GM19468 (cell line): ENCODE results near the gene STBD1.
"Not testable (repeated sequence)": the region's sequence is repeated elsewhere in the genome, so short reads cannot be mapped to it uniquely, and the experiment has no call there.

Experiments used
- ATAC-seq: cut with Tn5 transposase; IDR thresholded peaks from one replicate; pipeline ENCODE4 v1.9.1; 2021; ENCODE audit warnings: mild to moderate bottlenecking, moderate library complexity, moderate number of reproducible peaks; ENCODE audit not compliant: unreplicated experiment; ENCODE audit errors: extremely low read depth

The STBD1 gene

DNA sequence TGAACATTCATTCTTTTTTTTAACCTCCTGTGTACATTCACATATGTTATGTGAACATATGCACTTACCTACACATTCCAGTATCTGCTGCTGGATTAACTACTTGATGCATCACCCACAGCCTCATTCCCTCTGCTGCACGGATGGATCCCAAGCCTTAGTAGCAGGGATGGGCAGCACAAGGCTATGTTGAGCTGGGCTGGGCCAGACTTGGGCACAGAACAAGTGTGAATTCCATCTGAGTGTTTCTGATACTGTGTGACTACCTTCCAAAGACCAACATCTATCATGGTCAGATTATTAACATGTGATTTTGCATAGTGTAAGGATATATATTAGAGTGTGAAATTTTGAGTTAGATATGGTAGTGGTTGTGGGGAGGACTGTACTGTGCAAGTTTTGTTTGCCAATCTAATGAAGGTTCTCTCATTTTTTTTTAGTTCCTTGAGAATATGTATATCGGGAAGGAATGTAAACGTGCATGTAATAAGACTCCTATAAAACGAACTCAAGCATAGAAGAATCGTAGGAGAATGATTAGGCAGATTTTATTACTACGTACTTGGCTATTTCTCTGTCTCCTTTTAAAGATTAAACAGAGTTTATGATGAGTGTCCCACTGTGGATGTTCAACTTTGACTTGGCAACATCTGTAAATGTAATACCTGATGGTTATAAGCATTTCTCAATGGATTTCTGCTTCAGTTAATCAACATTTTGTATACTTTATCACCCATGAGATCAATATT is 23.4 kb upstream of the STBD1 start:
- no peak for ATAC-seq

DNA sequence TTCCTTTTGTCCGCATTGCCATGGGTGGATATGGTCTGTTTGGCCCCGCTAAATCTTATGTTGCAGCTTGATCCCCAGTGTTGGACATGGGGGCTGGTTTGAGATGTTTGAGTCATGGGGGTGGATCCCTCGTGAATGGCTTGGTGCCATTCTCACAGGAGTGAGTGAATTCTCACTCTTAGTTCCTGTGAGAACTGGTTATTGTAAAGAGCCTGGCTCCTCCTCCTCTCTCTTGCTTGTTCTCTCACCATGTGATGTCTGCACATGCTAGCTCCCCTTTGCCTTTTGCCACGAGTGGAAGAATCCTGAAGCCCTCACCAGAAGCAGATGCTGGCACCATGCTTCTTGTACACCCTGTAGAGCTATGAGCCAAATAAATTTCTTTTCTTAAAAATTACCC is 22.6 kb upstream of the STBD1 start:
- ATAC-seq = no peak

DNA sequence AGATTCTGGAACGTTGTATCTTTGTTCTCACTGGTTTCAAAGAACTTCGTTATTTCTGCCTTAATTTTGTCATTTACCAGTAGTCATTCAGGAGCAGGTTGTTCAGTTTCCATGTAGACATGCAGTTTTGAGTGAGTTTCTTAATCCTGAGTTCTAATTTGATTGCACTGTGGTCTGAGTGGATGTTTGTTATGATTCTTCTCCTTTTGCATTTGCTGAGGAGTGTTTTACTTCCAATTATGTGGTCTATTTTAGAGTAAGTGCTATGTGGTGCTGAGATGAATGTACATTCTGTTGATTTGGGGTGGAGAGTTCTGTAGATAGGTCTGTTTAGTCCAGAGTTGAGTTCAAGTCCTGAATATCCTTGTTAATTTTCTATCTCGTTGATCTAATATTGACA is 18.7 kb upstream of the STBD1 start:
- ATAC-seq = not testable (repeated sequence)

DNA sequence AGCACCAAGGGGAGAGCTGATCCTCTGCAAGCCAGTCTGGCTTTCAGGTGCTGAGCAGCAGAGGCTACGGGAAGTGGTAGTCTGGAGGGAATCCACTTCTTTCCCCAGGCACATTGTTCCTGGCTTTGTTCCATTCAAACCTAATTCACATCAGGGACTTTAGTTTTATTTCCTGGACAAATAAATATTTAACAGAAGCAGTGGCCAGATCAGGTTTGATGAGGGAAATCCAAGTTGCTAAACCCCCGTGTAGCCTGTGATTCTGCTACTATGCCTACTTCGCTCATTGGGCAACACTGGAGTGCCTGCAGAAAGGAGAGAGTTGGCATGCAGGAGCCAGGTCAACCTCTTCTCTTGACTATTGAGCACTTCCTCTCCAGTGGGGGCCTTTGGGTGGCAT is 13.8 kb upstream of the STBD1 start:
- no peak for ATAC-seq

DNA sequence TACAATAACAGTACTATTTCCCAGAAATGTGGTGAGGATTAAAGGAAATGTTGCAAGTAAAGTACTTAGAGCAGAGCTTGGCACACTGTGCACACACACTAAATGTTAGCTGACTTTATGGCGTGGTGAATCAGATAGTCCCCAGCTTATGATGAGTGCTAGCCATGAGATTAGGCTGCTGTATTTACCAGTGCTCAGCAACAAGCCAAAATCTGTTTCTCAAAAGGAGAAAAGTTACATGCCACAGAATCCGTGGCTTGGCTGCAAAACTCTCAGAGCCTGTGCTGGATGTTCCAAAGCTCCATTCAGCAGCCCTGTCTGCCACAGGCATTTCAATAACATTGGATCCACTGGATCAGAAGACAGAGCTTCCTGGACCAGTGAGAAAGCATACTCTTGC is 12.8 kb upstream of the STBD1 start:
- ATAC-seq = no peak

DNA sequence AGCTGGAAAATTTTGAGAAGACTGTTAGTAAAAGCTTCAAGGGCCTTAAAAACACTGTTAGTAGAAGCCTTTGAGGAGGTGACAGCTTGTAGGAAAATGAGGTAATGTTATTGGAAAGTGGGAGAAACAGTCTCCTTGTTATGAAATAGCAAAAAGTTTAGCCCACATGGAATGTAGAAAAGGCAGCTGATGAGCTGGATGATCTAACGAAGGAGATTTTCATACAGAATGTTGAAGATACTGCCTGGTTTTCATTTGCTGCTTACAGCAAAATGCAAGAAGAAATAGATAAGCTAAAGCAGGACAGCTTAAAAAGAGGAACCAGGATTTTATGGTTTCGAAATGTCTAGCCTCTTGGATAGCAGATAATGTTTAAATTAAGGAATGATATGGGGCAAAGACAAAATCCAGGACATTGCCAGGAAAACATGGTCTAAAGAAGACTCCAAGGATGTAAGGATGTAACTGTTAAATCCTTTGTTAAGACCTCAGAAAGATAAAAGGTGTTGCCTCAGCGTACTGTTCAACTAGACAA is 10.2 kb upstream of the STBD1 start:
- ATAC-seq = no peak

DNA sequence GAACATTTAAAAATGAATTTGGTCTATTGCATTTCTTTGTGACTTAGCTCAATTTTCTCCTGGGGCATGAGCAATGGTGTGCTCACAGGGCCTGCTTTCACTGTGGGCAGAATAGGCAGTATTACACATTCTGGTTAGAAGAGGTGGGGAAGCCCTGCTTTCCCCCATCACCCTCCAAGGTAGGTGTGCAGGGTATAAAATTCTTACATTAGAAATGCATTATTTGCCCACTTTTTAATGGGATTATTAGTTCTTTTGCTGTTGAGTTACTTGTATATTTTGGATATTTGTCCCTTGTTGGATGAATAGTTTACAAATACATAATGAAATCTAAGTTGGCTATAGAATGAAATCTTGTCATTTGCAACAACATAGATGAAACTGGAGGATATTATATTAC is 8.3 kb upstream of the STBD1 start:
- ATAC-seq = no peak

DNA sequence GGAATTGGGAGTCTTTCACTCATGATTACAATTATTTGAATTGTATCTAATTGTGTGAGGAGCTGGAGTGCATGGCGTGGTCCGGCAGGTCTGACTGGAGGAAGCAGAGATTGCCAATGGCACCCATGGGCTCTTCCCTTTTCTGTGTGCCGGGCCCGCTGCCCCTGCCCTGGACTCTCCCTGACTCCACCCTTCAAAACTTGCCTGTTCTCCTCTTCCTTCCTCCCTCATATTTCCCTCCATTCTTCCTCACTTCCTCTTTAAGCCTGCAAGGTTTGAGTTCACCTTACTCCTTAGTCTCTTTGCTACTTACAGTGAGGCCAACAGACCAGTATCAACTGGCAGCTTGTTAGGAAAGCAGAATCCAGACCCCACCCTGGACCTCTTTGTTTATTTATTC is 6.5 kb upstream of the STBD1 start:
- ATAC-seq = no peak

DNA sequence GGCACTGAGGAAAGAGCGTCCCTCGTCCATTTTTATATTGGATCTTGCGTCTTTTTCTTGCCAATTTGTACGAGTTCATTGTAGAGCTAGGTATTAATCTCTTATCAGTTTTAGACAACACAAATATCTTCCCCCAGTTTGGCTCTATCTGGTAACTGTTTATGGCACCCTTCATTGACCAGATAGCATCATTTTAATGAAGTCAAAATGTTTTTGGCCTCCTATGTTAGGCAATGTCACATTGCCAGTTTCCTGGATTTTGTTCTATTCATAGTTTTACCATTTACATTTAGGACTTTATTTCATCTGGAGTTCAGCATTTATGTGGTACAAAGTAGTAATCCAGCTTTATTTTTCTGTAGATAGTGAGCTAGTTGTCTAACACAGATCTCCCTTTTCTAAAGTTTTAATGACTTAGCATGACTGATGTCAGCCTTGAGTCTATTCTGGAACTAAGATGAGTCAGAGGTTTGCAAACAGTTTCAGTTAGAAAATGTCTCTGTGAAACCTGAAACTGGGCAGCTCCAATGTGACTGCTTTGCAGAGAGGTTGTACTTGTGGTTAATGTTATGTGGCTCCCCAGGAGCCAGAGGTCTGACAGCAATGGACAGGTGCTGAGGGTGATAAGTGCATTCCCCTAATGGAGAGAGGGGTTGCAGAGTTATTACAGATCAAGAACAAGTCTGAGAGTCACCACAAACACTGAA is 5.3 kb upstream of the STBD1 start:
- ATAC-seq = peak; percentile 100

DNA sequence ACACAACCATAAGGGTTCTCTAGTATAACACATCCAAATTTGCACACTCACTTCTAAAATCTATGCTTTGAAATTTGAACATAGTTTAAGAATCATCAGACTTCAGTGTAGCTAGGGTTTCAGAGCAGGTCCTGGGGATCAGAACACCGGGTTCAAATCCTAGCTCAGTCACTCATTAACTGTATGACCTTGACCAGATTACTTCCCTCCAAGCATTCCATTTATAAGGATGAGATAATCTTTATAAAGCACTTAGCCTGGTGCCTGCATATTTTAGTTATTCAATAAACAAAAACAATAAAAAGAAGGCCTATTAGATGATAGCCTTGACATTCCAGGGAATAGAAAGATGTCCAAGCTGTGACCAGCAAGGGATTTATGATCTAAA is 4.8 kb upstream of the STBD1 start:
- ATAC-seq = no peak

DNA sequence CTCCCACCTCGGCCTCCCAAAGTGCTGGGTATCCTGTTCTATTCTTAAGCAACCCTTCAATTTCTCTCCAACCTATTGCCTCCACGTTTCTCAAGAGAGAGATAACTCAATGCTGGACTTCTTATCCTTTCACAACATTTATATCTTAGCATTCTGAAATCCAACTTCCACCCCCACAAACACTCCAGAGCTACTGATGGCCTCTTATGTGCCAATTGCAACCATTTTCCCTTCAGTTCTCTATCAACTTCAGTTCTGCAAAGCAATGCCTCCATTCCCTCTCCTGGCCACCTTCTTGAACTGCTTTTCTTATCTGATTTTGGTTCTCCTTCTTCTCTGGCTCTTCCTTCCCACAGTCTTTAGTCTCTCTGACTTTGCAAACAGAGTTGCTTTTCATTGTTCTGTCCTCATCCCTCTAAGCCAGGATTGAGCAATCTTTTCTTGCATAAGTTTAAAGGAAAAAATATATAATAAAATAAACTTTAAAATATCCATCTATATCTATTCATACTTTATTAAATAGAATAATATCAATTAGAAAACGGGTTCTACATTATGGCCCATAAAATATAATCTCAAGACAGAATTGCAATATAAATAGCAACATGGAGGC is 3.6 kb upstream of the STBD1 start:
- ATAC-seq = no peak

DNA sequence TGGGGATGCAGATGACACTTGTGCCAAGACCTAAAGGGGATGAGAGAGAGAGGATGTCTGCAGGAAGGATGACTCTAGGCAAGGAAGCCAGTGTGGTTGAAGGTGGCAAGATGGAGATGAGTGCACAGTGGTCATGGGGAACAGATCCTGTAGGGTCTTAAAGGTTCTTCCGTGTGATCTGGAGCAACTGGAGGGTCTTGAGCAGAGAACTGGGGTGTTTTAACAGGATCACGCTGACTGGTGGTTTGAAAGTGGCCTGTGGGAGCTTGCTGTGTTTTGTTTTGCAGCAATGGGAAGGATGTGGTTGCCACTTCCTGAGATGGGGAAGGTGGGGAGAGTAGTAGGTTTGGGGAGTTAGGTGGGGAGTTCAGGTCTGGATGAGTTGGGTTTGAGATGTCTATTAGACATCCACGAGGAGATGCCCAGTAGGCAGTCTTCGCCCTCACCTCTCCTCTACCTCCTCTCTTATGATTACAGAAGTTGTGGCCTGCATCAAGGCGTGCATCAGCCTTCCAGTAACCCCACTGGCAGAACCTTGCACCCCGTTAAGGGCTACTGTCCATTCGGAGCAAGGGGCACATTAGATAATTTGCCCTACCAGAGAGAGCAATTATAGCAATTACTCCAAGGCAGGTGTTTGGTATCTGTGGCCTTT is 1.4 kb upstream of the STBD1 start:
- ATAC-seq = no peak

DNA sequence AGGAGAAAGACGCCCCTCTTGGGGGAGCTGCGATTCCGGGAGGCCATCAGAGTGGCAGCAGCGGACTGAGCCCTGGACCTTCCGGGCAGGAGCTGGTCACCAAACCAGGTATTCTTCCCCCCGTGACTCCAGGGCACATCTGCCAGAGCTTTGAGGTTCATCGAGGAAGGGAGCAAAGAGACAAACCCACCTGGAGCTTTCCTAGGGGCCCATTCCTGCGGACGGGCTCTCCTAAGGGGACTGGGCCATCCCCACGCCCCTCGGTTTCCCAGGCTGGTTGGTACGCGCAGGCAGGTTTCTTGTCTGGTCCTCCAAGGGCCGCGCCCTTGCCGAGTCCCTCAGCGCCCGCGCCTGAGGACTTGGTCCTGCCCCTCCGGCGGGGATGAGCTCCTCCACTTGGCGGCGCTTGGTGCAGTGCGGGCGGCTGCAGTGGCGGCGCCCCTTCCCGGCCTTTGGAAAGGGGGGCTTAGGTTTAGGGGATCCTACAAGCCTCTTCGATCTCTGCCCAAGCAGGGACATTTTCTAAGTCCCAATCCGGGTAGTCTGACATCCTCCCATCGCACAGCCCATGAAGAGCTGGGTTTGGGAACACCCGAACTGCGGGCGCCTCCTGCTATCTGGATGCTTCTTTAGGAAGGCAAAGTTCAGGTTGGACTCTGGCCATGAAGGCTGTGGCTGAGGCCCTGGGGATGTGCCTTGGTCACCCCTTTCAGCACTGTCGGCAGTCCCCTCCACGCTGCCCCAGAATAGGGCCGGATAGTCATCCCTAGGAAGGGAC is 538 bp downstream of the STBD1 start:
- no peak for ATAC-seq

DNA sequence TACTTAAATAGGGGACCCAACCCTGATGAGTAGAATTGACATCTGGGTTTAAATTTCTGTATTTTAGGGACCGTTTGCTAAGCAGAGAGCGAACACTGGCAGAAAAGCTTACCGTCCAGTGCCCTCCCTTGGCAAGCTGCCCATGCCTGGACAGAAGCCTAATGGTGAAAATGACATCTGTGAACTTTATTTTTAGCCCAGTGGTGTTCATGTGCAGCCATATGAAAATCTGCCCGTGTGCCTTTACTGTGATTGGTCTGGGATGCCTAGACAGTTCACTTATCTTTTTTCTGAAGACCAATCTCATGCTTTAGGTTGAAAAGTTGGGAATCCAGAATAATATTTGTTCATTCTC is 1.1 kb downstream of the STBD1 start:
- ATAC-seq = no peak

DNA sequence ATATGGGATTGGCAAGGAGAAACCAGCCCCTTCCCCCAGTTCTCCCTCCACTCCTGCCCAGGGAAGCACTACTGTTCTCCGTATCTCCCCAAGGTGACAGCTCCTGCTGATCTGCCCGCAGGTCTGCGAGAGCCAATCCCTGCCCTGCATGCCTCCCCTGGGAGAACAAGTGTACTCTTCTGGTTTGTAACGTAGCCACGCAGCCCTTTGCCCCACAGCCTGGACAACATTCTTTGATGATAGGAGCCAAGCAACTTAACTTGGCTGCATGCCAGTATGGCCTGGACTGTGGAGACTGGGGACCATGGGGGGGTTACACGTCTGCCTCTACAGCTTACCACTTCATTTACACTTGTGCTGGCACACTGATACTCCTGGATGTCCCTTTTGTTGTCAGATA is 2.0 kb downstream of the STBD1 start:
- ATAC-seq = no peak

DNA sequence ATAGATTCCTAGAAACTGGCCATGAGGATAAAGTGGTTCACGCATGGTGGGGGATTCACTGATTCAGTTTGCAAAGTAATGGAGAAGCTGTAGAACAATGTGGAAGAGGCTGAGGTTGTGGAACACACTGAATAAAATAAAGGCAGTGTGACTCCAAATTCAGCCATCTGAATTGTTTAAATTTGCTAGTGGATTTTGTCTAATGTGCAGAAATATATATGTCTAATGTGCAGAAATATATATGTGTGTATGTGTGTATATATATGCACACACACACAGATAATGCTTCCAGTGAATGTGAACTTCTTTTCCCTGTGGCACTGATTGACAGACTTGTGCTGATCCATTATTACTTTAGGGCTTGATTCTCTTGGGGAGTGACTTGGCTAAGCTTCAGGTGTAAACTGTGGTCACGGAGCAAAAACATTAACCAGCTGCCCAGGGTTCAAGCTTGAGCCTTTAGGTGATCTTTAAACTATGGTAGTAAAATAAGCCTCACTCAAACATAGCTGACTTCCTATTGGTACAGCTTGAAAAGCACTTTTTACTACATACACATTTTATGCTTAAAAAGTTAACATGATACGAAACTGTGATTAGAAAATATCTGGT is 3.5 kb downstream of the STBD1 start:
- no peak for ATAC-seq

DNA sequence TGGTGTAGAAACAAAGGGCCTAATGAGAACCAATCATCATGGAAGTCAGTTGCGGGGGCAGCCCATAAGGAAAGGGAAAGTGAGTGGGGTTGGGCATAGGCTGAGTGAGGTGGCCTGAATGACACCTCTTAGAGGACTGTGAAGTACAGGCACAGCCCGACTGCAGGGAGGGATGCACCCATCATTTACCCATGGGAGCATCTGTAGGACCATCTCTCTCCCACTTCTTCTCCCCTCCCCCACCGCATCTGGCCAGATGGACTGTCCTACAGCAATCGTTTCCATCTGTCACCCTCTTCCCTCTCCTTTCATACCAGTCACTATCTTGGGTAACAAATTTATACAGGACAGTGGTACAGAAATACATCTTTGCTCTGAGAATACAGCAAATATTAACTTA is 4.2 kb downstream of the STBD1 start:
- ATAC-seq = no peak

DNA sequence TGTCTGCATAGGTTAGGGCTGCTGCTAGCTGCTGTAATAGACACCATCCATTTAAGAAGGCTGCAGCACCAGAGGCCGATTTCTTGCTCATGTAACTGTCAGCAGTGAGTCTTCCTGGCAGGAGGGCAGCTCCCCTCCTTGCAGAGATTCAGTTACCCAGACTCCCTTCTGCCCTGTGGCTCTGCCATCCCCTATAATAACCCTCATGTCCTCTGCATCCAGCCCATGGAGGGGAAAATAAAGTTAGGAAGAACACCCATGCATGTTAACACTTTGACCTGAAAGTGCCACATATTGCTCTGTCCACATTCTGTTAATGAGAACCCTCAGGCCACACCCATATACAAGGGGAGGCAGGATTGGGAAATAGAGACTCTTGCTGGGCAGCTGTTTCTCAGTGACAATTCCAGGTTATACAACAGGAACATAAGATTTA is 5.4 kb downstream of the STBD1 start:
- no peak for ATAC-seq

DNA sequence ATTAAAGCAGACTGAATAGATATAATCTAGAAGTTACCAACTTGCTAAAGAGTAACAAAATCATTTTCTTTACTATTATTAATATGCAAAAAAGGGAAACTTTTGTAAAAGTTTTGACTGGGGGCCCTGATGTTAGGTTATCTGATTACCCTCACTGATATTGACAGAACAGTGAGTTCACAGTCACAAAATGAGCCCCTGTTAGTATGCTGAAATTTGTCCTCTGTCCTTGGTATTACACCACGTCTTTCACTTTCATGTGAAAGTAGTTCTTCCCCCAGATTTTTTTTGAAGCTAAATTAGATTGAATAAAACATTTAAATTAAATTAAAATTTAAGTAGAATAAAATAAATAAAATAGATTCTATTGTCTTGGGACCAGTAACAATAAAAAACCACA is 5.9 kb downstream of the STBD1 start:
- ATAC-seq = no peak

DNA sequence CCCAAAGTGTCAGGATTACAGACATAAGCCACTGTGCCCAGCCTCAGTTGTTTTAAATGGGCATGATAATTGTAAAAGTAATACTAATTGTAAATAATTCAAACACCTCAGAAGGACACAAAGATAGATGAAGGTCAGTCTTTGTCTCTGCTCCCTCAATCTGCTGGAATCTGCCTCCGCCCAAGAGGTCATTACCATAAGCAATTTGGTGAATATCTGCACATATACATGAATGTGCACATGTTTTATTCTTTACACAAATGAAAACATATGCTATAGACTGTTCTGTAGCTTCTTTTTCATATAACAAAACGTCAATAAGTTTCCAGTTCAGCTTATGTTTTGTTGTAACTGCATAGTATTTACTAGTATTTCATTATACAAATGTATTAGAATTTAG is 7.0 kb downstream of the STBD1 start:
- no peak for ATAC-seq
